ENCODE data around the gene ALX4.

GRCh38 chr11:44319552-44320288, 9.8 kb upstream of the ALX4 start:
- TF ChIP-seq CTCF (conservative IDR thresholded peaks at IDR 0.05; ENCODE audit: low read length) = no peak
- TF ChIP-seq EZH2phosphoT487 (IDR thresholded peaks at IDR 0.05; ENCODE audit: borderline replicate concordance) = no peak

All from Loucy (cell line).